ENCODE measurements around the gene GPR89A.
"Not testable (repeated sequence)": the region's sequence is repeated elsewhere in the genome, so short reads cannot be mapped to it uniquely, and the experiment has no call there.

DNA sequence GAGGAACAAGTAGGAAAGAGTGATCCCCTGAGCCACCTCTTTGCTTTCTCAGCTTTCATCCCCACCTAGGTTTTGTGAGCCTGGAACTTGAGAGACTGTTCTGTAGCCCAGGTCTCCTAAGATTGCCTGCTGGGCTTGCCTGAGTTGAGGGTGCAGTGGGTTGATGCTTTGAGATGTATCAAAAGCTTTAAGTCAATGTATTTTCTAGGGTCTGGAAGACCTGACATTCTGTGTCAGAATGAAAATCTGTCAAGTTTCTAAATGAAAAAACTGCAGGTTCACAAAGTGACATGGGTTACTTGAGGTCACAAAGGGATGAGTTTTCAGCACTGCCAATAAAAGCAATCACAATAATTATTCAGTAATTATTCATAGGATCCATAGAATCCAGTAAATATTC is 15.4 kb upstream of the GPR89A start:
- TF ChIP-seq, protein P1, sequence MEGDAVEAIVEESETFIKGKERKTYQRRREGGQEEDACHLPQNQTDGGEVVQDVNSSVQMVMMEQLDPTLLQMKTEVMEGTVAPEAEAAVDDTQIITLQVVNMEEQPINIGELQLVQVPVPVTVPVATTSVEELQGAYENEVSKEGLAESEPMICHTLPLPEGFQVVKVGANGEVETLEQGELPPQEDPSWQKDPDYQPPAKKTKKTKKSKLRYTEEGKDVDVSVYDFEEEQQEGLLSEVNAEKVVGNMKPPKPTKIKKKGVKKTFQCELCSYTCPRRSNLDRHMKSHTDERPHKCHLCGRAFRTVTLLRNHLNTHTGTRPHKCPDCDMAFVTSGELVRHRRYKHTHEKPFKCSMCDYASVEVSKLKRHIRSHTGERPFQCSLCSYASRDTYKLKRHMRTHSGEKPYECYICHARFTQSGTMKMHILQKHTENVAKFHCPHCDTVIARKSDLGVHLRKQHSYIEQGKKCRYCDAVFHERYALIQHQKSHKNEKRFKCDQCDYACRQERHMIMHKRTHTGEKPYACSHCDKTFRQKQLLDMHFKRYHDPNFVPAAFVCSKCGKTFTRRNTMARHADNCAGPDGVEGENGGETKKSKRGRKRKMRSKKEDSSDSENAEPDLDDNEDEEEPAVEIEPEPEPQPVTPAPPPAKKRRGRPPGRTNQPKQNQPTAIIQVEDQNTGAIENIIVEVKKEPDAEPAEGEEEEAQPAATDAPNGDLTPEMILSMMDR (IDR thresholded peaks at IDR 0.05): not testable (repeated sequence)
- not testable (repeated sequence) for TF ChIP-seq POLR2A (IDR thresholded peaks at IDR 0.05)
